Measurements from ENCODE around the gene RYR1. TPM values are rescaled to one million over a fixed set of nuclear protein-coding genes. Genes with fewer than 3 reads are reported as not detected.
"Not testable (repeated sequence)": the region's sequence is repeated elsewhere in the genome, so short reads cannot be mapped to it uniquely, and the experiment has no call there.

Gene RYR1
- total and polyA plus RNA-seq, 10 of the 15 experiments (the other 5 are each of a cell fraction or from before 2014, with no cell fraction given), result under 0.01 to 0.32 (median 0.07) TPM; not detected in 1

GRCh38 chr19:38551450-38551813 lies 117.9 kb downstream of the RYR1 start (continued):
- TF ChIP-seq EGR1 (IDR thresholded peaks at IDR 0.05; ENCODE audit: borderline replicate concordance in 1 of 2, low read depth in 2 of 2, low read length in 2 of 2), result peak in 1 of 2 experiments; percentile 70; a peak in 1 of 3 replicates
- no peak for TF ChIP-seq KLF5 (IDR thresholded peaks at IDR 0.05; ENCODE audit: partially characterized antibody)
- 0 out of 2 replicates have a peak, but pooled peaks have one; percentile 17 for TF ChIP-seq TCF3 (IDR thresholded peaks at IDR 0.05; ENCODE audit: borderline replicate concordance, insufficient read depth, low read depth, low read length)
- TF ChIP-seq EP300 (IDR thresholded peaks at IDR 0.05; ENCODE audit: borderline replicate concordance in 1 of 2, control insufficient read depth in 1 of 2, low read depth in 2 of 2, low read length in 2 of 2), result peak; percentile 87 to 92; a peak in 3 of 4 replicates

GRCh38 chr19:38553239-38553638 lies 119.7 kb downstream of the RYR1 start:
- BruUV-seq (replicated peaks); H3K36me3 ChIP-seq (ENCODE audit: control insufficient read depth in 2 of 2, insufficient read depth in 2 of 2, low read length in 1 of 2); H3K9me3 ChIP-seq (replicated peaks; ENCODE audit: control insufficient read depth, insufficient read depth, low read length); H3K4me3 ChIP-seq; H4K20me1 ChIP-seq (ENCODE audit: control insufficient read depth, insufficient read depth); FAIRE-seq; H3K4me2 ChIP-seq (ENCODE audit: control insufficient read depth, insufficient read depth); H3K27ac ChIP-seq (ENCODE audit: control insufficient read depth, insufficient read depth); DNase-seq (ENCODE audit: low read depth, low spot score); H3K9ac ChIP-seq (ENCODE audit: control insufficient read depth, insufficient read depth, low read length); H2AFZ ChIP-seq (ENCODE audit: control insufficient read depth, low read depth, low read length); ATAC-seq; H3K79me2 ChIP-seq (ENCODE audit: control insufficient read depth, insufficient read depth, low read length); intact Hi-C loops (cut with micrococcal nuclease; ENCODE audit: unreplicated experiment); H3K27me3 ChIP-seq (replicated peaks in 1 of 2; ENCODE audit: control insufficient read depth in 2 of 2, insufficient read depth in 2 of 2, low read length in 1 of 2): not testable (repeated sequence)
- WGBS (ENCODE audit: insufficient coverage, insufficient replicate concordance, low lambda C conversion rate, missing lambda C conversion rate), result 100% methylated on average over 1 of the region's 1 CpG
- ChIA-PET POLR2A (interaction anchor here (0.7 to 12.2 kb wide), 3 partner anchors 44 to 123 kb away, joined by 3 to 135 read pairs (median 4); partner anchors contain the start of genes EIF3K and MAP4K1), RAD21 (ENCODE audit: unreplicated experiment) (interaction anchor here (0.8 to 11.1 kb wide), 4 partner anchors 10 to 94 kb away, joined by 3 to 135 read pairs (median 4); partner anchors contain the start of genes ACTN4, EIF3K and MAP4K1), SMC1A (ENCODE audit: uncharacterized antibody, unreplicated experiment) (interaction anchor here (1.0 to 3.6 kb wide), 3 partner anchors 16 to 82 kb away, joined by 3 to 35 read pairs (median 7); partner anchors contain the start of genes EIF3K and MAP4K1), CTCF (interaction anchor here (0.6 to 3.6 kb wide), 5 partner anchors 9 to 94 kb away, joined by 3 to 35 read pairs (median 7); partner anchors contain the start of genes ACTN4, EIF3K and MAP4K1)
- H3K4me1 ChIP-seq (ENCODE audit: control insufficient read depth, insufficient read depth, low read length), result peaks cover 44% of the 10 kb centered on the region
- in situ Hi-C loops (cut with MboI), result loop anchor here (5.0 kb wide), 1 partner anchor 314 kb away; no protein-coding TSS in a partner anchor
